ENCODE data around the gene HHAT. TPM values are rescaled to one million over a fixed set of nuclear protein-coding genes. Genes with fewer than 3 reads are reported as not detected.

The HHAT gene
- total and polyA plus RNA-seq, 2 of the 4 experiments (the other 2 are of a cell fraction): 1.7 to 2.5 TPM

GRCh38 chr1:210464519-210465039 lies 135.9 kb downstream of the HHAT start:
- H3K27me3 ChIP-seq (ENCODE audit: control insufficient read depth, insufficient read depth, low read length): no peaks in the 10 kb centered on the region
- in situ Hi-C loops (cut with MboI; ENCODE audit: low sequenced_read_pairs): no loop called here
- dilution Hi-C loops (cut with HindIII; ENCODE audit: low sequenced_read_pairs, unreplicated experiment): no loop called here
- no peak overlapping the region for H3K56ac ChIP-seq (ENCODE audit: extremely low read depth, insufficient read depth, low read length)
- no peak overlapping the region for H3K4me3 ChIP-seq (ENCODE audit: insufficient read depth, low read depth, low read length)
- ChIA-PET POLR2A (ENCODE audit: unreplicated experiment) (no interaction called here), CTCF (no interaction called here)
- no peak overlapping the region for H3K4me2 ChIP-seq (ENCODE audit: low read depth, low read length)
- H3K4ac ChIP-seq (ENCODE audit: low read depth, low read length): no peak overlapping the region
- WGBS, 2 experiments (ENCODE audit: extremely low coverage in 2 of 2, insufficient read length in 1 of 2): no CpG with 5 or more reads among the region's 11 CpGs
- H3K27ac ChIP-seq (ENCODE audit: insufficient read depth, low read length): no peak overlapping the region
- no peak overlapping the region for H4K8ac ChIP-seq (ENCODE audit: low read depth in 2 of 2, low read length in 2 of 2)
- H3K79me1 ChIP-seq (ENCODE audit: low read depth in 1 of 2, low read length in 2 of 2): no peaks in the 10 kb centered on the region
- H2AK5ac ChIP-seq (ENCODE audit: low read depth, low read length): no peak overlapping the region
- no peak overlapping the region for H2BK20ac ChIP-seq (ENCODE audit: low read depth, low read length)
- ATAC-seq (ENCODE audit: low read depth) (peak; percentile 64; the same call in 1 of the 2 replicates), DNase-seq (peak; percentile 44)
- no peaks in the 10 kb centered on the region for H3K9me3 ChIP-seq (ENCODE audit: control insufficient read depth, insufficient read depth, low read length)
- H3K23ac ChIP-seq (ENCODE audit: low read depth, low read length): no peak overlapping the region
- H2AK9ac ChIP-seq (replicated peaks; ENCODE audit: low read depth, low read length, poor library complexity): no peak overlapping the region
- H4K91ac ChIP-seq (ENCODE audit: insufficient read depth, low read depth, low read length): no peak overlapping the region
- intact Hi-C loops (cut with micrococcal nuclease): no loop called here
- no peak overlapping the region for H3K18ac ChIP-seq (ENCODE audit: low read depth, low read length)
- no peak overlapping the region for H2BK15ac ChIP-seq (ENCODE audit: low read depth, low read length)
- no peak overlapping the region for H3K14ac ChIP-seq (replicated peaks; ENCODE audit: low read depth, low read length)
- no peak overlapping the region for H4K5ac ChIP-seq (ENCODE audit: low read depth, low read length)
- no peaks in the 10 kb centered on the region for H3K36me3 ChIP-seq (ENCODE audit: control insufficient read depth, insufficient read depth, low read length)
- H3K9ac ChIP-seq (ENCODE audit: low read depth, low read length): no peak overlapping the region
- H2BK5ac ChIP-seq (ENCODE audit: low read depth, low read length, poor library complexity, severe bottlenecking): no peak overlapping the region
- TF ChIP-seq POLR2A (IDR thresholded peaks at IDR 0.05; ENCODE audit: low read depth, low read length) (no peak), SMC3 (IDR thresholded peaks at IDR 0.05; ENCODE audit: low read depth, low read length) (no peak), ELK1 (IDR thresholded peaks at IDR 0.05; ENCODE audit: borderline replicate concordance, low read depth, low read length) (no peak), MXI1 (IDR thresholded peaks at IDR 0.05; ENCODE audit: borderline replicate concordance, low read depth, low read length) (no peak), RFX5 (IDR thresholded peaks at IDR 0.05; ENCODE audit: low read depth, low read length) (no peak), BHLHE40 (IDR thresholded peaks at IDR 0.05; ENCODE audit: low read depth, low read length) (no peak), RAD21 (IDR thresholded peaks at IDR 0.05; ENCODE audit: low read length) (no peak)
- TF ChIP-seq, protein P1, sequence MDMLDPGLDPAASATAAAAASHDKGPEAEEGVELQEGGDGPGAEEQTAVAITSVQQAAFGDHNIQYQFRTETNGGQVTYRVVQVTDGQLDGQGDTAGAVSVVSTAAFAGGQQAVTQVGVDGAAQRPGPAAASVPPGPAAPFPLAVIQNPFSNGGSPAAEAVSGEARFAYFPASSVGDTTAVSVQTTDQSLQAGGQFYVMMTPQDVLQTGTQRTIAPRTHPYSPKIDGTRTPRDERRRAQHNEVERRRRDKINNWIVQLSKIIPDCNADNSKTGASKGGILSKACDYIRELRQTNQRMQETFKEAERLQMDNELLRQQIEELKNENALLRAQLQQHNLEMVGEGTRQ (IDR thresholded peaks at IDR 0.05; ENCODE audit: low read depth, low read length): no peak
- H4K20me1 ChIP-seq (ENCODE audit: insufficient read depth, low read length): no peaks in the 10 kb centered on the region
- no peak overlapping the region for H2BK120ac ChIP-seq (ENCODE audit: low read depth, low read length)
- H3K4me1 ChIP-seq (ENCODE audit: control insufficient read depth, insufficient read depth, low read length): no peaks in the 10 kb centered on the region
- H3K9me1 ChIP-seq (ENCODE audit: insufficient read depth, low read length): no peaks in the 10 kb centered on the region
- H2AFZ ChIP-seq (replicated peaks; ENCODE audit: low read length, poor library complexity): no peak overlapping the region
- no TSS peak for BruUV-seq (replicated peaks)
